ENCODE results near the gene LHX5.
"Not testable (repeated sequence)": the region's sequence is repeated elsewhere in the genome, so short reads cannot be mapped to it uniquely, and the experiment has no call there.

The LHX5 gene

DNA sequence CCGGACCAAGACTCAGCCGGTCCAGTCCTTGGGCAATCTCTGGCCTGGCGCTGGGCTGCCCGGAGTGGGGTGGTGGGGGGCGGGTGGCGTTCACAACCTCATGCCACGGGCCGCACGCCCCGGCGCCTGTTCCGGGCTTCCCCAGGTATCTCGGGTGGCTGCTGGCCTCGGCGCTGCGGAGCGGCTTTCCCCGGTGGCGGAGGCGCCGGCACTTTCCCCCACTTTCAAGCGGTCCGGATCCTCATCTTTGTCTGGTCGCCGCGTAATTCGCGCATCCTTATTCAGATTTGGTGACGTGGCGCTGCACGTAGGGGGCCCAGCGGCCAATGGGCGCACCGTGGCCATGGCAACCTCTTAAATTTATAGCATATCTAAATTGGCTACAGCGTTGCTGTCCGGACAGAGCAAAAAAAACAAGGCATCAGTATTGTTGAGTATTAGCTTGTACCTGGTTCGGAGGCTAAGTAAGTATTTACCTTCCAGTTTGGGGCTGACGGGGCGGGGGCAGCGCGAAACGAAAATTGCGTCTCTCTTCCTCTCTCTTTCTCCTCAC lies at the start of gene LHX5:
Gene LHX5 (minus strand): TSS at position 253 of the 553 bp plus-strand sequence. CDS start 373 bp downstream, outside the sequence.
- DNase-seq (ENCODE audit: low spot score) = no peak

- no peak for DNase-seq (ENCODE audit: low spot score)
Observed at GRCh38 chr12:113519464-113520307, 48.0 kb upstream of the LHX5 start.

DNA sequence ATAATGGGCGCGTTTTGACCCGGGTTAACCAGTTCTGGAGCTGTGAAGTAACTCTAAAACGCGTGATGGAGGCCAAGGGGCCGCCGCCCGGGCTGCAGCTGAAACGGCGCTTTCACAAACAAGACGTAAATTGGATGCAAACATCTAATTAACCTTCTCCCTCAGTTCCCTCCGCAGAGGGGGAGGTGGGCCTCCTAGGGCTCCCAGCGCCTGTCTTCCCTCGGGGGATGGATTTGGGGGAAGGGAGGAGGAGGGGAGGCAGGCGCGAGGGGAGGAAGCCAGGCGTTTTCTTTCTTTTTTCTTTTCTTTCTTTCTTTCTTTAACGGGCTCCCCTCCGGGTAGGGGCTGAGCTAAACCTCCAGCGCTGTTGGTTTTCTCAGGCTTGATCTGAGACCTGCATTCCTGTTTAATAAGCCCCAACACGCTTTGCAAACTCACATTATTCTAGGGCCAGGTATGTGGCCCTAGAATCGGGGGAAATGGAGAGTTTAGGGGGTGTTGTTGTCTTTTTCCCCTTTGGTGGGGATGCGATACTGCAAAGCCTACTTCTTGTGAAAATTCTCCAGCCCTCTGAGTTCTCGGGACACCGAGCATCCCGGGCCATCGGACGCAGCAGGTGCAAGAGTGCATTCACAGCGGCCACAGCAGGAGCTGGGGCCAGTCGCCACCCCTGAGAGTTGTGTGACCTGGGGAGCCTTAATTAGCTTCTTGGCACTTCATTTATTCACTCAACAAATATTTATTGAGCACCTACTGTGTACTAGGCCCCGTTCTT lies 43.6 kb upstream of the LHX5 start:
- DNase-seq (ENCODE audit: low spot score) = no peak

- DNase-seq (ENCODE audit: low spot score) = no peak
Observed at GRCh38 chr12:113514602-113515001, 42.9 kb upstream of the LHX5 start.

DNA sequence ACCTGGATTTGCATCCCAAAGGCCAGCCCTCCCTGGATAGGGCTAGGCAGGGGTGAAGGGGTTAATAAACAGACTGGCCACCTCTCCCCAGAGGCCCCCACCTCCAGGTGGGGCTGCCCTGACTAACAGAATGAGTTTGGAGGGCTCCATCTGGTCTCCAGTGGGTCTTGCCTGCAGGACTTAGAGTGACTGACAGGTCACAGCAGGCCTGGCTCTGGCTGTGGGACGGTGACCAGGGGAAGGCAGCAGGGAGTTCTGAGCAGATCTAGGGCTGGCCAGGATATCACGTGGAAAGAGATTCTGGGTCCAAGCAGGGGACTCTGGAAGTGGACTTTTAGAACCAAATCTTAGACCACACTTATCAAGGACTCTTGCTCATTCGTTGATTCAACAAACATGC lies 40.9 kb upstream of the LHX5 start:
- DNase-seq (ENCODE audit: low spot score) = no peak

GRCh38 chr12:113506867-113507266 lies 35.2 kb upstream of the LHX5 start:
- DNase-seq (ENCODE audit: low spot score) = no peak

DNA sequence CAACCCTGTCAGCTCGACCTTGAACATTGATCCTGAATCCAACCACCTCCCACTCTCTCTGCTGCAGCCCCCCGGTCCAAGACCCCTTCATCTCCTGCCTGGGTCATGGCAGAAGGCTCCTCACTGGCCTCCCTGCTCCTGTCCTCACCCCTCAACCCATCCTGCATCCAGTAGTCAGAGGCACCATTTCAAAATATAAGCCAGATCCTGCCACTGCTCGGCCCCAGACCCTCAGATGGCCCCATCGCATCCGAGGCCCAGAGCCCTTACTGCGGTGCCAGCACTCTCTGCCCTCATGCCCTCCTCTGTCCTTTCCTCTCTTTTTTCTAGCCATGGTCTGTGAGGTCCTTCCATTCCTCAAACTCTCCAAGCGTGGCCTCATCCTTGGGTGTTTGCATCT lies 34.3 kb upstream of the LHX5 start:
- no peak for DNase-seq (ENCODE audit: low spot score)

GRCh38 chr12:113504917-113505316 lies 33.2 kb upstream of the LHX5 start:
- no peak for DNase-seq (ENCODE audit: low spot score)

- DNase-seq (ENCODE audit: low spot score) = no peak
Observed at GRCh38 chr12:113500782-113501311, 29.2 kb upstream of the LHX5 start.

DNA sequence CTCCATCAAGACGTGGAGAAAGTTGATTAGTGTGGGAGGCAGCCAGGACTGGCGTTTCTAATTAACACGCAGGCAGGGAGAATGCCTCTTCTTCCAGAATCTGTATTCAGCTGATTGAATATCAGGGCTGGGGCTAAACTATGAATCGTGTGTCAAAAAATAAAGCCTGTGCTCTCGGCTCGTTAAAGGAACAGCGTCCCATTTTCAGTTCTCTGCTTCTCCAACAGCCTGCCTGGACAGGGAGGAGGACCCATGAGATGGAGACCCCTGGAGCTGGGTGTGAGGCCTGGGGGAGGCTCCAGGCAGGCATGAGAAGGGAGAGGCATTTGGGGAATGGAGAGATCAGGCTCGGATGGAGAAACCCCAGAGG lies 28.6 kb upstream of the LHX5 start:
- no peak for DNase-seq (ENCODE audit: low spot score)

DNA sequence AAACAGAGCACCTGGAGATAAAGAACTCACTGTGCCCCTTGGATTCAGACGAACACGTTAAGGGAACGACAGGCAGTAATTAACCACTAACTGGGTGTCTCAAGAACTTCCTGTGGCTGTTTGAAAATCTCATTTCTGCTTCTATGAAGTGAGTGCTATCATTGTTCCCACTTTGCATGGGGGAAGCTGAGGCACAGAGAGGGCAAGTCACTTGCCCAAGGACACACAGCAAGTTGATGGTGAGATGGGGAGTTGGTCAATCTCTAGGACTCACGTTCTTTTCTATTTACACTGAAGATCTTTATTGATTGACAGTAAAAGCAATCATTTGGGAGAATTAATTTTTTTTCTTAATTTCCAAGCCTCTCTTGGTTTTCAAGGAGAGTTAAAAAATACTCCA lies 26.8 kb upstream of the LHX5 start:
- DNase-seq (ENCODE audit: low spot score) = no peak

- no peak for DNase-seq (ENCODE audit: low spot score)
Observed at GRCh38 chr12:113497693-113498092, 26.0 kb upstream of the LHX5 start.

DNA sequence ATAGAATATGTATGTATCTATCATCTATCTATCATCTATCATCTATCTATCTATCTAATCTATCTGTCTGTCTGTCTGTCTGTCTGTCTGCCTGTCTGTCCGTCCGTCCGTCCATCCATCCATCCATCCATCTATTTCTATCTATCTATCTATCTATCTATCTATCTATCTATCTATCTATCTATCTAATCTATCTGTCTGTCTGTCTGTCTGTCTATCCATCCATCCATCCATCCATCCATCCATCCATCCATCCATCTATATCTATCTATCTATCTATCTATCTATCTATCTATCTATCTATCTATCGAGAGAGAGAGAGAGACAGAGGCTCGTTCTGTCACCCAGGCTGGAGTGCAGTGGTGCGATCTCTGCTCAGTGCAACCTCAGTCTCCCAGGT lies 24.3 kb upstream of the LHX5 start:
- not testable (repeated sequence) for DNase-seq (ENCODE audit: low spot score)

- DNase-seq (ENCODE audit: low spot score) = no peak
Observed at GRCh38 chr12:113488322-113488721, 16.7 kb upstream of the LHX5 start.

GRCh38 chr12:113486722-113487121 lies 15.1 kb upstream of the LHX5 start:
- no peak for DNase-seq (ENCODE audit: low spot score)

- no peak for DNase-seq (ENCODE audit: low spot score)
Observed at GRCh38 chr12:113485330-113485729, 13.7 kb upstream of the LHX5 start.

DNA sequence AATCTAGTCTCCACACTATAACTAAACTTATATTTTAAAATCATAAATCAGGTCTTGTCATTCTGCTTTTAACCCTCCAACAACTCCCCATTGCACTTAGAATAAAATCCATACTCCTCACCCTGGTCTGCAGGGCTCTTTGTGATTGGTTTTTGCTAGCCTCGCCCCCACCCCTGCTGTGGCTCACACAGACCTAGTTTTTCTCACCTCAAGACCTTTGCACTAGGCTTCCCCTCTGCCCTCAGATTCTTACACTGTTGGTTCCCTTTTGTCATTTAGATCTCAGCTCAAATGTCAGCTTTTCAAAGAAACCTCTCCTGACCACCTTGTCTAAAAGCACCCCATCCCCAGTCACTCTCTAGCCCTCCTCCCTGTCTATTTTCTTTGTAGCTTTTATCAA lies 10.7 kb upstream of the LHX5 start:
- DNase-seq (ENCODE audit: low spot score) = no peak

GRCh38 chr12:113480336-113480971 lies 8.8 kb upstream of the LHX5 start:
- no peak for DNase-seq (ENCODE audit: low spot score)

DNA sequence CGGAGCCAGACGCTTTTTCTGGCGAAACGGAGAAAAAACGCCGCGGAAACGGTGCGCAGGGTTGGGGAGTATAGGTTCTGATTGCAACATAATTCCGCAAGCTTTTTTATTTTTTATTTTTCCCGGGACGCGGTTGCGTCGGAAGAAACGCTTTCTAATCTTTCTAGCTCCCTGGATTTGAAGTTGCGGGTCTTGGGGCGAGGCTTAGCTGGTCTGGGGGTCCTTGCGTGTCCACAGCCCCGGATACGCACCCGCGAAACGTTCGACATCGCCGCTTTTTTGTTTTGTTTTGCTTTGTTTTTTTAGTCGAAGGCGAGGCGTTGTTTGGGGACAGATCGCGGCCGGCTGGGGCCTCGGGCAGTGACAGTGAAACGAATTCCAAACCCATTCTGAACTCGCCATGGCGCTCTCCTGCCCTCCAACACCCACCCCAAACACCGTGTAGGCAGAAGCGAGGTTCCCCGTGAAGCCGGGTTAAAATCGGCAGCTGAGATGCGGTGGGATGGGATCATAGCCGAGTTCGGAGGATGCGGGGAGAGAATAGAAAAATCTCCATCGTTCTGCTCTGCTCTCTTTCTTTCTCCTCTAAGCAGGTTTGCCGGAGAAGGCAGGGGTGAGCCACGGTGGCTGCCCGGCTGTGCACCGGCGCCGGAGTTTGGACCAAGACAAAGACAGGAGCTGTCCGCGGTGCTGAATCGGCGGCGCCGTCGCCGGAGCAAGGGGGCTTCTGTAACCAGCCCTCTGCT lies 8.1 kb upstream of the LHX5 start:
- DNase-seq (ENCODE audit: low spot score) = no peak

- no peak for DNase-seq (ENCODE audit: low spot score)
Observed at GRCh38 chr12:113479216-113479589, 7.5 kb upstream of the LHX5 start.

DNA sequence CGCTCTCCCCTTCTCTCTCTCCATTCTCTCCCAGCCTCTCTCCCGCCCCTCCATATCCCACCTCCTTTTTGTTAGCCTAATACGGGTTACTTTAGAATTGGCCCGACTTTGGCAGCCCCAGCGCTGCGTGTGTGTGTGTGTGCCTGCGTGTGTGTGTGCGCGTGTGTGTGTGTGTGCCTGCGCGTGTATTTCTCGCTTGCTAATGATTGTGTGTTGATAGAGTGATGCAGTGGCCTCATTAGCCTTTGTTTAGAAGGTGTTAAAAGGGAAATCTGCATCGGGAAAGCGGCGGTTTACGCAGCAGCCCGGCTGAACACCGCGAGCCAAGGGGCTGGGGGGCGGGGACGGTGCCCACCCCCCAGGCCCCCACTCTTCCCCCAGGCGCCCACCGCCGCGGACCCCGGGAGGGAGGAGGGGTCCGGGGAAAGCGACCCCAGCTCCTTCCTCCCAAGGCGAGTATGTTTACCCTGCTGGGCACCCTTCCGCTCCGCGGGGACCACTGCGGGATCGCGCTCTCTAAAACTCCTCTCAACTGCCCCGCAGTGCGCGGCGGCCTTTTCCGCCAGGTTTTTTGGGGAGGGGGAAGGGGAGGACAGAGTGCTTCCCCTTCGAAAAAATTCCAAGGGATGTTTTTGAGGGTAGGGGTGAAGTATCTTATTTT lies 6.8 kb upstream of the LHX5 start:
- no peak for DNase-seq (ENCODE audit: low spot score)

Data from SW480 (cell line).